Liver (tissue), 9 donors: Measurements from ENCODE around the gene TBX21. TPM values are rescaled to one million over a fixed set of nuclear protein-coding genes. Genes with fewer than 3 reads are reported as not detected.

ENCODE experiments used
- DNase-seq: peaks from one replicate; pipeline ENCODE4 v3.0.0-alpha.2; 2017; ENCODE audit warnings: low spot score
- H3K27ac ChIP-seq, 2 donors: one replicate each; pipeline ENCODE4 v1.7.0; 2013; ENCODE audit warnings: inconsistent platforms in 2 of 2, low read length in 2 of 2, control low read depth in 1 of 2, low read depth in 1 of 2, mild to moderate bottlenecking in 1 of 2
- H3K27me3 ChIP-seq, 4 donors: one replicate each; pipeline versions ENCODE4 v1.6.1 to v1.7.0; 2013; ENCODE audit warnings: low read length in 3 of 4, inconsistent platforms in 1 of 4, mild to moderate bottlenecking in 1 of 4, moderate library complexity in 1 of 4; ENCODE audit not compliant: control insufficient read depth in 4 of 4, insufficient read depth in 4 of 4
- H3K36me3 ChIP-seq, 4 donors: one replicate each; pipeline versions ENCODE4 v1.6.1 to v1.7.0; 2013; ENCODE audit warnings: low read length in 3 of 4, mild to moderate bottlenecking in 3 of 4, low read depth in 1 of 4, moderate library complexity in 1 of 4; ENCODE audit not compliant: control insufficient read depth in 4 of 4, insufficient read depth in 3 of 4
- H3K4me1 ChIP-seq, 4 donors: one replicate each; pipeline versions ENCODE4 v1.6.1 to v1.7.0; 2013; ENCODE audit warnings: low read length in 3 of 4, mild to moderate bottlenecking in 3 of 4, moderate library complexity in 1 of 4; ENCODE audit not compliant: control insufficient read depth in 4 of 4, insufficient read depth in 4 of 4
- H3K4me3 ChIP-seq, 3 donors: one replicate each; pipeline versions ENCODE4 v1.6.1 to v1.7.0; 2013; ENCODE audit warnings: low read length in 3 of 3, control low read depth in 1 of 3, low read depth in 1 of 3, mild to moderate bottlenecking in 1 of 3
- H3K9ac ChIP-seq, 2 donors: one replicate each; pipeline ENCODE4 v1.7.0; 2013; ENCODE audit warnings: low read length in 2 of 2, mild to moderate bottlenecking in 2 of 2, moderate library complexity in 2 of 2, control low read depth in 1 of 2, low read depth in 1 of 2
- H3K9me3 ChIP-seq, 4 donors: one replicate each; pipeline versions ENCODE4 v1.6.1 to v1.7.0; 2013; ENCODE audit warnings: low read length in 3 of 4; ENCODE audit not compliant: control insufficient read depth in 4 of 4
- ATF3 ChIP-seq: IDR thresholded peaks from 2 replicates; pipeline ENCODE4 v1.6.1; 2016; ENCODE audit warnings: antibody characterized with exemption
- CTCF ChIP-seq: fragments of 150-350 bp; IDR thresholded peaks from 2 replicates; pipeline ENCODE4 v1.5.1; 2017; ENCODE audit warnings: improper control_type of control experiment, low read depth, low read length; ENCODE audit not compliant: missing input control
- FOXA1 ChIP-seq: IDR thresholded peaks from 2 replicates; pipeline ENCODE4 v1.6.1; 2016; ENCODE audit warnings: antibody characterized with exemption
- FOXA2 ChIP-seq: IDR thresholded peaks from 2 replicates; pipeline ENCODE4 v1.6.1; 2016; ENCODE audit warnings: antibody characterized with exemption
- GABPA ChIP-seq, 2 donors: IDR thresholded peaks in 1 of 2; conservative IDR thresholded peaks in 1 of 2; 2 replicates each; pipeline ENCODE4 v1.6.1; 2016; ENCODE audit warnings: antibody characterized with exemption in 2 of 2, mild to moderate bottlenecking in 1 of 2, moderate library complexity in 1 of 2
- HNF4G ChIP-seq: IDR thresholded peaks from 2 replicates; pipeline ENCODE4 v1.6.1; 2016; ENCODE audit warnings: antibody characterized with exemption
- JUND ChIP-seq, 2 donors: IDR thresholded peaks; 2 replicates each; pipeline ENCODE4 v1.6.1; 2016; ENCODE audit warnings: antibody characterized with exemption in 2 of 2
- MAX ChIP-seq: IDR thresholded peaks from 2 replicates; pipeline ENCODE4 v1.6.1; 2016; ENCODE audit warnings: antibody characterized with exemption
- NR2F2 ChIP-seq: IDR thresholded peaks from 2 replicates; pipeline ENCODE4 v1.6.1; 2016; ENCODE audit warnings: antibody characterized with exemption
- RAD21 ChIP-seq, 2 donors: IDR thresholded peaks; 2 replicates each; pipeline ENCODE4 v1.6.1; 2016; ENCODE audit warnings: antibody characterized with exemption in 2 of 2, mild to moderate bottlenecking in 2 of 2
- REST ChIP-seq: IDR thresholded peaks from 2 replicates; pipeline ENCODE4 v1.6.1; 2016; ENCODE audit warnings: antibody characterized with exemption, mild to moderate bottlenecking
- SP1 ChIP-seq: IDR thresholded peaks from 2 replicates; pipeline ENCODE4 v1.6.1; 2018; ENCODE audit warnings: antibody characterized with exemption, mild to moderate bottlenecking
- TAF1 ChIP-seq: conservative IDR thresholded peaks from 2 replicates; pipeline ENCODE4 v1.6.1; 2016; ENCODE audit warnings: antibody characterized with exemption, mild to moderate bottlenecking
- ZBTB33 ChIP-seq: IDR thresholded peaks from 2 replicates; pipeline ENCODE4 v1.6.1; 2016; ENCODE audit warnings: antibody characterized with exemption
- WGBS: extraction: QIAGEN DNeasy Blood & Tissue Kit; methylation state at CpG from one replicate; pipeline ENCODE4 v1.1.7; 2013; 5-methylcytosine and 5-hydroxymethylcytosine counted together
- polyA plus RNA-seq, 2 donors: library from polyadenylated mRNA; stranded (reverse) in 1 of 2; unstranded in 1 of 2; fragments of 200-250 nt in 1 of 2; fragments of >200 nt in 1 of 2; fragmentation: Nextera tagmentation in 1 of 2; extraction: Ambion mirVana in 1 of 2; gene quantifications; one replicate each; pipeline versions ENCODE4 v1.2.1 to v1.2.3, GENCODE V29; 2013 to 2015
- total RNA-seq, 2 donors: library from RNA; depleted of rRNA; stranded (reverse); fragments of >200 nt; gene quantifications; one replicate each; pipeline ENCODE4 v1.2.3, GENCODE V29; 2014
- donor health status: healthy.
- donor health status: healthy.
- donor health status: healthy.
- donor health status: healthy.
- donor health status: healthy.

TBX21 gene
- total and polyA plus RNA-seq, 4 donors = 0.19 to 0.59 (median 0.25) TPM; not detected in 1

GRCh38 chr17:47728214-47728877 lies 4.7 kb upstream of the TBX21 start (continued):
- no peak for TF ChIP-seq ATF3

- H3K27me3 ChIP-seq = peaks cover 0 to 8% (median 3%) of the 10 kb centered on the region in 4 donors
- no peak for TF ChIP-seq ATF3
- TF ChIP-seq FOXA1 = no peak
- TF ChIP-seq CTCF = no peak
- no peak for TF ChIP-seq MAX
- no peak for TF ChIP-seq RAD21 (IDR thresholded peaks at IDR 0.05)
- TF ChIP-seq SP1 = no peak
- no peak for TF ChIP-seq TAF1
- TF ChIP-seq GABPA (IDR thresholded peaks at IDR 0.05 in 1 of 2, conservative IDR thresholded peaks at IDR 0.05 in 1 of 2) = no peak
- no peak for TF ChIP-seq HNF4G
- no peak for TF ChIP-seq NR2F2
- TF ChIP-seq REST = no peak
- TF ChIP-seq JUND (IDR thresholded peaks at IDR 0.05) = no peak
- no peak for TF ChIP-seq FOXA2
- TF ChIP-seq ZBTB33 = no peak
These were observed 3.6 kb upstream of the TBX21 start for GRCh38 chr17:47729476-47729875.

More at GRCh38 chr17:47729476-47729875, 3.6 kb upstream of the TBX21 start:
- H3K27ac ChIP-seq = no peak overlapping the region
- peaks cover 3 to 11% (median 4%) of the 10 kb centered on the region in 4 donors for H3K4me1 ChIP-seq
- DNase-seq = no peak
- H3K36me3 ChIP-seq = no peaks in the 10 kb centered on the region
- no peaks in the 10 kb centered on the region for H3K9me3 ChIP-seq
- WGBS = 69% methylated on average over 8 of the region's 8 CpGs
- H3K9ac ChIP-seq = no peak overlapping the region
- no peak overlapping the region for H3K4me3 ChIP-seq
